H9 (cell line): ENCODE measurements around the gene FBXL7. TPM values are rescaled to one million over a fixed set of nuclear protein-coding genes. Genes with fewer than 3 reads are reported as not detected.
A peak's percentile ranks its signal among the peaks of the same experiment; 100 is the strongest.

ENCODE experiments used
- DNase-seq: peaks from one replicate; pipeline ENCODE4 v3.0.0-alpha.2; 2017
- H2AFZ ChIP-seq: one replicate; pipeline ENCODE4 v1.6.1; 2013; ENCODE audit warnings: mild to moderate bottlenecking, low read length, control low read depth, moderate library complexity
- H2AK5ac ChIP-seq: 2 replicates; pipeline ENCODE4 v1.6.1; 2013; ENCODE audit warnings: low read length, control low read depth, mixed read lengths; ENCODE audit not compliant: insufficient read length
- H2BK120ac ChIP-seq: one replicate; pipeline ENCODE4 v1.6.1; 2013; ENCODE audit warnings: low read depth, mild to moderate bottlenecking, low read length, control low read depth, inconsistent platforms; ENCODE audit not compliant: poor library complexity, severe bottlenecking
- H2BK12ac ChIP-seq: 2 replicates; pipeline ENCODE4 v1.6.1; 2013; ENCODE audit warnings: low read length, control low read depth, mixed read lengths, low read depth; ENCODE audit not compliant: insufficient read length
- H2BK15ac ChIP-seq: 2 replicates; pipeline ENCODE4 v1.6.1; 2013; ENCODE audit warnings: low read depth, low read length, control low read depth
- H2BK20ac ChIP-seq: one replicate; pipeline ENCODE4 v1.6.1; 2013; ENCODE audit warnings: low read depth, mild to moderate bottlenecking, low read length, control low read depth, inconsistent platforms; ENCODE audit not compliant: poor library complexity, severe bottlenecking
- H2BK5ac ChIP-seq: 2 replicates; pipeline ENCODE4 v1.6.1; 2013; ENCODE audit warnings: low read length, control low read depth, mixed read lengths; ENCODE audit not compliant: insufficient read length
- H3K14ac ChIP-seq: 2 replicates; pipeline ENCODE4 v1.6.1; 2013; ENCODE audit warnings: low read length, control low read depth; ENCODE audit not compliant: insufficient read depth
- H3K18ac ChIP-seq: 2 replicates; pipeline ENCODE4 v1.6.1; 2013; ENCODE audit warnings: low read depth, mild to moderate bottlenecking, mixed read lengths, low read length, control low read depth; ENCODE audit not compliant: insufficient read length
- H3K23ac ChIP-seq: 2 replicates; pipeline ENCODE4 v1.6.1; 2013; ENCODE audit warnings: low read length, control low read depth, mixed read lengths, low read depth; ENCODE audit not compliant: insufficient read length
- H3K23me2 ChIP-seq: 2 replicates; pipeline ENCODE4 v1.6.1; 2013; ENCODE audit warnings: low read depth, mild to moderate bottlenecking, mixed read lengths, low read length, control low read depth; ENCODE audit not compliant: insufficient read length, poor library complexity, severe bottlenecking
- H3K27ac ChIP-seq: 2 replicates; pipeline ENCODE4 v1.5.1; 2013; ENCODE audit warnings: low read length, control low read depth, mixed read lengths, low read depth; ENCODE audit not compliant: insufficient read length
- H3K27me3 ChIP-seq: 2 replicates; pipeline ENCODE4 v1.6.1; 2013; ENCODE audit warnings: low read length, control low read depth, inconsistent platforms; ENCODE audit not compliant: insufficient read depth
- H3K4ac ChIP-seq: 2 replicates; pipeline ENCODE4 v1.6.1; 2013; ENCODE audit warnings: low read depth, mild to moderate bottlenecking, control low read depth, inconsistent platforms, low read length, moderate library complexity
- H3K4me1 ChIP-seq: 2 replicates; pipeline ENCODE4 v1.6.1; 2013; ENCODE audit warnings: low read length, control low read depth, inconsistent platforms; ENCODE audit not compliant: insufficient read depth
- H3K4me2 ChIP-seq: 2 replicates; pipeline ENCODE4 v1.6.1; 2013; ENCODE audit warnings: low read length, control low read depth, mixed read lengths; ENCODE audit not compliant: insufficient read length, insufficient read depth
- H3K56ac ChIP-seq: 2 replicates; pipeline ENCODE4 v1.6.1; 2013; ENCODE audit warnings: low read depth, mild to moderate bottlenecking, mixed read lengths, low read length, control low read depth; ENCODE audit not compliant: insufficient read length
- H3K79me1 ChIP-seq: 2 replicates; pipeline ENCODE4 v1.6.1; 2013; ENCODE audit warnings: low read depth, mild to moderate bottlenecking, moderate library complexity, low read length, control low read depth, inconsistent platforms; ENCODE audit not compliant: insufficient read depth, poor library complexity, severe bottlenecking
- H3K79me2 ChIP-seq: 2 replicates; pipeline ENCODE4 v1.6.1; 2013; ENCODE audit warnings: low read length, control low read depth, inconsistent platforms; ENCODE audit not compliant: insufficient read depth
- H3K9ac ChIP-seq: 2 replicates; pipeline ENCODE4 v1.6.1; 2013; ENCODE audit warnings: low read length, control low read depth, mixed read lengths; ENCODE audit not compliant: insufficient read length; ENCODE audit errors: extremely low read depth
- H3K9me3 ChIP-seq: one replicate; pipeline ENCODE4 v1.6.1; 2013; ENCODE audit warnings: low read depth, low read length, inconsistent platforms; ENCODE audit not compliant: control insufficient read depth
- H3T11ph ChIP-seq: one replicate; pipeline ENCODE4 v1.6.1; 2013; ENCODE audit warnings: mild to moderate bottlenecking, low read length, control low read depth, inconsistent platforms
- H4K20me1 ChIP-seq: one replicate; pipeline ENCODE4 v1.6.1; 2013; ENCODE audit not compliant: control insufficient read depth, insufficient read length, insufficient read depth
- H4K5ac ChIP-seq: 2 replicates; pipeline ENCODE4 v1.6.1; 2013; ENCODE audit warnings: low read depth, mild to moderate bottlenecking, mixed read lengths, low read length, control low read depth; ENCODE audit not compliant: insufficient read length
- H4K8ac ChIP-seq: replicated peaks from 2 replicates; pipeline ENCODE4 v1.6.1; 2013; ENCODE audit warnings: low read length, control low read depth, mixed read lengths, low read depth; ENCODE audit not compliant: insufficient read length
- H4K91ac ChIP-seq: 2 replicates; pipeline ENCODE4 v1.6.1; 2013; ENCODE audit warnings: low read depth, mild to moderate bottlenecking, moderate library complexity, mixed read lengths, low read length, control low read depth; ENCODE audit not compliant: insufficient read length
- H3K27ac Mint-ChIP-seq, 3 experiments: 2 replicates in 2 of 3; 3 replicates in 1 of 3; pipeline ENCODE4 v1.8.0; 2020 to 2021; ENCODE audit warnings: mixed read lengths in 3 of 3, mild to moderate bottlenecking in 1 of 3, moderate library complexity in 1 of 3
- H3K27me3 Mint-ChIP-seq: 2 replicates; pipeline ENCODE4 v1.8.0; 2021; ENCODE audit warnings: low read depth, mild to moderate bottlenecking, moderate library complexity, mixed read lengths
- H3K36me3 Mint-ChIP-seq, 3 experiments: 2 replicates in 2 of 3; 3 replicates in 1 of 3; pipeline ENCODE4 v1.8.0; 2020 to 2021; ENCODE audit warnings: low read depth in 3 of 3, mixed read lengths in 3 of 3; ENCODE audit not compliant: insufficient read depth in 1 of 3
- H3K4me1 Mint-ChIP-seq, 2 experiments: 2 replicates each; pipeline ENCODE4 v1.8.0; 2020; ENCODE audit warnings: mixed read lengths in 2 of 2
- H3K4me3 Mint-ChIP-seq, 2 experiments: 2 replicates in 1 of 2; 3 replicates in 1 of 2; pipeline ENCODE4 v1.8.0; 2020 to 2021; ENCODE audit warnings: mild to moderate bottlenecking in 2 of 2, mixed read lengths in 2 of 2, moderate library complexity in 1 of 2
- H3K9me3 Mint-ChIP-seq, 2 experiments: 2 replicates in 1 of 2; 3 replicates in 1 of 2; pipeline ENCODE4 v1.8.0; 2020; ENCODE audit warnings: mild to moderate bottlenecking in 2 of 2, mixed read lengths in 2 of 2, moderate library complexity in 1 of 2
- WGBS: extraction: QIAGEN DNeasy Blood & Tissue Kit; methylation state at CpG from one replicate; pipeline ENCODE4 v1.1.7; 2013; ENCODE audit warnings: missing lambda C conversion rate, low lambda C conversion rate, mixed read lengths; ENCODE audit not compliant: insufficient read length; ENCODE audit errors: extremely low coverage; 5-methylcytosine and 5-hydroxymethylcytosine counted together
- total RNA-seq: library from RNA; stranded (reverse); gene quantifications from 2 replicates; pipeline ENCODE4 v1.2.1, GENCODE V29; 2021
- TF ChIP-seq, protein P1 (sequence below): fragments of 200-600 bp; sonication (generic); conservative IDR thresholded peaks from 3 replicates; pipeline ENCODE4 v1.8.0; 2021; ENCODE audit warnings: antibody characterized with exemption, mild to moderate bottlenecking

Gene FBXL7
- total RNA-seq, 1 experiment from 2014 or later, result 14.6 TPM

DNA sequence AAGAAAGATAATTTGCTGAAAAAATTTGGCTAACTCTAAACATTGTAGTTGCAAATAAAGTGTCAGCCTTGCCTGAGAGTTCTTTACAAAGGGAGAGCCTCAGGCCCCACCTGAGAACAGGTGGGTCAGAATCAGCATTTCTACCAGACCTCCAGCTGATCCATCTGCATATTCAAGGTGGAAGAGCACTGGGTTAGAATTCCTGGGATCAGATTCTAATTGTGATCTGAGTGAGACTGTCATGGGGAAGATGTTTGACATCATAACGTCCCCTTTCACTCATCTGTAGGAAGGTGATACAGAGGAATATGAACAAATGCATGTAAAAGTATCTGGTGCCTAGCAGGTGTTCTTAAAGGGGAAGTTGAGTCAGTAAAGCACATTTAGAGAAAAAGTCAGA lies 54.6 kb downstream of the FBXL7 start:
- Histone ChIP-seq H3K4me2 (no peak overlapping the region), H2BK120ac (no peak overlapping the region), H2BK12ac (no peak overlapping the region), H3K4me1 (peaks cover 25% of the 10 kb centered on the region), H3K14ac (no peak overlapping the region), H2BK20ac (no peak overlapping the region), H3K23ac (no peak overlapping the region), H2BK15ac (no peak overlapping the region), H4K8ac (no peak overlapping the region), H3K27ac (peak overlapping the region; percentile 83), H2AFZ (no peak overlapping the region), H3K18ac (no peak overlapping the region), H3K79me2 (no peaks in the 10 kb centered on the region; the same call in 1 of the 2 replicates), H3K4ac (no peak overlapping the region), H3K23me2 (no peaks in the 10 kb centered on the region), H3K27me3 (no peaks in the 10 kb centered on the region), H3K56ac (no peak overlapping the region), H3T11ph (no peak overlapping the region), H4K91ac (no peak overlapping the region), H3K9ac (no peak overlapping the region), H4K5ac (no peak overlapping the region), H4K20me1 (no peaks in the 10 kb centered on the region), H3K79me1 (no peaks in the 10 kb centered on the region), H2BK5ac (no peak overlapping the region), H3K9me3 (no peaks in the 10 kb centered on the region), H2AK5ac (no peak overlapping the region)
- peak overlapping the region; percentile 5 to 25; a peak in 2 of 5 replicates for H3K4me3 Mint-ChIP-seq
- TF ChIP-seq, protein P1, sequence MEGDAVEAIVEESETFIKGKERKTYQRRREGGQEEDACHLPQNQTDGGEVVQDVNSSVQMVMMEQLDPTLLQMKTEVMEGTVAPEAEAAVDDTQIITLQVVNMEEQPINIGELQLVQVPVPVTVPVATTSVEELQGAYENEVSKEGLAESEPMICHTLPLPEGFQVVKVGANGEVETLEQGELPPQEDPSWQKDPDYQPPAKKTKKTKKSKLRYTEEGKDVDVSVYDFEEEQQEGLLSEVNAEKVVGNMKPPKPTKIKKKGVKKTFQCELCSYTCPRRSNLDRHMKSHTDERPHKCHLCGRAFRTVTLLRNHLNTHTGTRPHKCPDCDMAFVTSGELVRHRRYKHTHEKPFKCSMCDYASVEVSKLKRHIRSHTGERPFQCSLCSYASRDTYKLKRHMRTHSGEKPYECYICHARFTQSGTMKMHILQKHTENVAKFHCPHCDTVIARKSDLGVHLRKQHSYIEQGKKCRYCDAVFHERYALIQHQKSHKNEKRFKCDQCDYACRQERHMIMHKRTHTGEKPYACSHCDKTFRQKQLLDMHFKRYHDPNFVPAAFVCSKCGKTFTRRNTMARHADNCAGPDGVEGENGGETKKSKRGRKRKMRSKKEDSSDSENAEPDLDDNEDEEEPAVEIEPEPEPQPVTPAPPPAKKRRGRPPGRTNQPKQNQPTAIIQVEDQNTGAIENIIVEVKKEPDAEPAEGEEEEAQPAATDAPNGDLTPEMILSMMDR, result no peak
- DNase-seq, result peak; percentile 53
- peaks cover 17 to 48% (median 38%) of the 10 kb centered on the region in 3 experiments for H3K36me3 Mint-ChIP-seq
- no peaks in the 10 kb centered on the region for H3K27me3 Mint-ChIP-seq
- peak overlapping the region; percentile 81 to 98 (median 97); a peak in 6 of 7 replicates for H3K27ac Mint-ChIP-seq
- no CpG with 5 or more reads among the region's 1 CpG for WGBS
- H3K4me1 Mint-ChIP-seq, result peaks cover 57 to 65% of the 10 kb centered on the region in 2 experiments
- peaks cover 26 to 30% of the 10 kb centered on the region in 2 experiments for H3K9me3 Mint-ChIP-seq
